Peyer's patch (tissue), 4 donors: ENCODE measurements around the gene ARID1B. TPM values are rescaled to one million over a fixed set of nuclear protein-coding genes. Genes with fewer than 3 reads are reported as not detected.

ENCODE experiments used
- DNase-seq, 3 donors: peaks; one replicate each; pipeline ENCODE4 v3.0.0-alpha.2; 2017 to 2019
- H3K27ac ChIP-seq, 4 donors: fragments of 200-600 bp; sonication (generic); one replicate each; pipeline ENCODE4 v1.5.1; 2016 to 2019
- H3K27me3 ChIP-seq, 2 donors: fragments of 200-600 bp; sonication (generic); one replicate each; pipeline ENCODE4 v1.5.1; 2019
- H3K36me3 ChIP-seq, 3 donors: fragments of 200-600 bp; sonication (generic); one replicate each; pipeline ENCODE4 v1.5.1; 2016 to 2019
- H3K4me1 ChIP-seq, 4 donors: fragments of 200-600 bp; sonication (generic); one replicate each; pipeline ENCODE4 v1.5.1; 2016 to 2019
- H3K4me3 ChIP-seq, 4 donors: fragments of 200-600 bp; sonication (generic); 1 replicate in 3 of 4; 2 replicates in 1 of 4; pipeline ENCODE4 v1.5.1; 2016 to 2019; ENCODE audit warnings: mild to moderate bottlenecking in 1 of 4
- H3K9me3 ChIP-seq, 4 donors: fragments of 200-600 bp; sonication (generic); one replicate each; pipeline ENCODE4 v1.5.1; 2016 to 2019; ENCODE audit warnings: mild to moderate bottlenecking in 1 of 4
- CTCF ChIP-seq, 6 experiments: fragments of 450-650 bp in 4 of 6; fragments of 200-600 bp in 2 of 6; sonication (generic) in 1 of 6; IDR thresholded peaks; one replicate each; pipeline ENCODE4 v1.5.1; 2017 to 2019; ENCODE audit warnings: antibody characterized with exemption in 6 of 6, mild to moderate bottlenecking in 3 of 6, moderate library complexity in 1 of 6
- POLR2A ChIP-seq, 2 donors: fragments of 450-650 bp; IDR thresholded peaks; one replicate each; pipeline ENCODE4 v1.5.1; 2017; ENCODE audit warnings: antibody characterized with exemption in 2 of 2, mild to moderate bottlenecking in 2 of 2, moderate library complexity in 2 of 2
- total RNA-seq, 4 donors: library from RNA; depleted of rRNA; stranded (reverse); fragments of >200 nt; gene quantifications; one replicate each; pipeline ENCODE4 v1.1.0, GENCODE V29; 2016

Gene ARID1B
- total RNA-seq, 4 donors from 2014 or later = 117 to 174 (median 149) TPM

GRCh38 chr6:157226026-157226625, 448.9 kb downstream of the ARID1B start:
- Histone ChIP-seq H3K4me3 (no peak overlapping the region), H3K27me3 (no peaks in the 10 kb centered on the region), H3K36me3 (no peaks in the 10 kb centered on the region), H3K27ac (peak overlapping the region in 1 of 4 donors; percentile 57), H3K9me3 (no peaks in the 10 kb centered on the region), H3K4me1 (peaks cover 0 to 10% (median 5%) of the 10 kb centered on the region in 4 donors)
- TF ChIP-seq CTCF (IDR thresholded peaks at IDR 0.05) (no peak), POLR2A (IDR thresholded peaks at IDR 0.05) (no peak)
- peak in 1 of 3 donors; percentile 40 for DNase-seq

GRCh38 chr6:157226761-157227160, 449.6 kb downstream of the ARID1B start:
- H3K27me3 ChIP-seq = no peaks in the 10 kb centered on the region
- H3K9me3 ChIP-seq = no peaks in the 10 kb centered on the region
- no peak overlapping the region for H3K27ac ChIP-seq
- DNase-seq = peak in 1 of 3 donors; percentile 10
- no peak overlapping the region for H3K4me3 ChIP-seq
- no peaks in the 10 kb centered on the region for H3K36me3 ChIP-seq
- H3K4me1 ChIP-seq = peaks cover 0 to 9% (median 3%) of the 10 kb centered on the region in 4 donors
- TF ChIP-seq CTCF (IDR thresholded peaks at IDR 0.05) (no peak), POLR2A (IDR thresholded peaks at IDR 0.05) (no peak)

- peak in 4 of 6 experiments; percentile 22 to 40 (median 30) for TF ChIP-seq CTCF (IDR thresholded peaks at IDR 0.05)
- no peak for TF ChIP-seq POLR2A (IDR thresholded peaks at IDR 0.05)
- Histone ChIP-seq H3K4me3 (no peak overlapping the region), H3K4me1 (peaks cover 0 to 5% (median 2%) of the 10 kb centered on the region in 4 donors), H3K27ac (no peak overlapping the region), H3K36me3 (no peaks in the 10 kb centered on the region), H3K9me3 (no peaks in the 10 kb centered on the region), H3K27me3 (no peaks in the 10 kb centered on the region)
- DNase-seq = peak in 2 of 3 donors; percentile 44 to 45
Measured at GRCh38 chr6:157227202-157228166, 450.3 kb downstream of the ARID1B start.

GRCh38 chr6:157228426-157229131, 451.4 kb downstream of the ARID1B start:
- Histone ChIP-seq H3K27me3 (no peaks in the 10 kb centered on the region), H3K27ac (no peak overlapping the region), H3K4me1 (peaks cover 0 to under 1% (median 0%) of the 10 kb centered on the region in 4 donors), H3K36me3 (no peaks in the 10 kb centered on the region), H3K4me3 (no peak overlapping the region), H3K9me3 (no peaks in the 10 kb centered on the region)
- DNase-seq = peak in 2 of 3 donors; percentile 43
- TF ChIP-seq CTCF (IDR thresholded peaks at IDR 0.05) (no peak), POLR2A (IDR thresholded peaks at IDR 0.05) (no peak)

GRCh38 chr6:157229132-157229618, 452.0 kb downstream of the ARID1B start:
- Histone ChIP-seq H3K4me1 (no peaks in the 10 kb centered on the region), H3K4me3 (no peak overlapping the region), H3K9me3 (no peaks in the 10 kb centered on the region), H3K36me3 (no peaks in the 10 kb centered on the region), H3K27ac (no peak overlapping the region), H3K27me3 (no peaks in the 10 kb centered on the region)
- peak in 1 of 3 donors; percentile 36 for DNase-seq
- TF ChIP-seq CTCF (IDR thresholded peaks at IDR 0.05) (no peak), POLR2A (IDR thresholded peaks at IDR 0.05) (no peak)
